SK-MEL-5 (cell line): ENCODE measurements around the gene PVALEF. TPM values are rescaled to one million over a fixed set of nuclear protein-coding genes. Genes with fewer than 3 reads are reported as not detected.
A peak's percentile ranks its signal among the peaks of the same experiment; 100 is the strongest.

Experiments
- DNase-seq: peaks from one replicate; pipeline ENCODE4 v3.0.0-alpha.2; 2016; ENCODE audit warnings: low read depth, low spot score
- in situ Hi-C: cut with HindIII; loops from 2 replicates; pipeline ENCODE4 v1.10.0; 2016; ENCODE audit warnings: low sequenced_read_pairs, high pct_unique_total_duplicates, low pct_unique_long_range_greater_than_20kb
- total RNA-seq: library from RNA; depleted of rRNA; stranded (reverse); fragments of >200 nt; shearing (Covaris generic); gene quantifications from 2 replicates; pipeline ENCODE4 v1.2.3, GENCODE V29; 2014

Gene PVALEF
- total RNA-seq, 1 experiment from 2014 or later = not detected

GRCh38 chr17:81126281-81127132, 38.8 kb upstream of the PVALEF start:
- in situ Hi-C loops = no loop called here
- DNase-seq = no peak

- DNase-seq = no peak
Observed at GRCh38 chr17:81127133-81127455, 38.2 kb upstream of the PVALEF start.

DNA sequence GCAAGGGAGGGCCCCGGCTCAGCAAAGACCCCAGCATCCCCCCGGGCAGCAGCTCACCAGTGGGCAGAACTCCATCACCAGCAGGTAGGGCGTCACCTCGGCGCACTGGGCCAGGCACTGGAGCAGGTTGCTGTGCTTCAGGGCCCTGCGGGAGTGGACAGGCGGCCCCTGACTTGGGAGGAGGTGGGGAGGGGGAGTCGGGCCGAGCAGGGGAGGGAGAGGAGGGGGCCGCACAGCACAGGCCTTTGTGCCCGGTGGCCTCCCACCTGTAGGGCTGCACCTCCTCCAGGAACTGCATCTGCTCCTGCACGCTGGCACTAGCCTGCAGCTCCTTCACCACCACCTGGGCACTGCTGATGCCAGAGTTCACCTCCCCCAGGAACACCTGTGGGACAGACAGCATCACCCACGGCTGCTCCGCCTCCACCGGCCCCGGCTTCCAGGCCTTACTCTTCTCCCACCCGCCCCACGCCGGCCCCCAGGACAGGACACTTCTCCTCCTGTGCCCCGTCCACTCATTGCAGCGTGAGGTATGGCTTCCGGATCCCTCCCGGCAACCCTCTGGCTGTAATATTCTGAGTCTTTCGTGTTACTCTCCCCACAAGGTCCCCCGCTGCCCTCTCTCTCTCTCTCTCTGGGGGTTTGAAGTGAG, 37.7 kb upstream of the PVALEF start:
- DNase-seq = no peak
- in situ Hi-C loops = no loop called here

More at GRCh38 chr17:81127133-81127455, 38.2 kb upstream of the PVALEF start:
- in situ Hi-C loops = no loop called here

GRCh38 chr17:81128338-81128737, 37.0 kb upstream of the PVALEF start:
- in situ Hi-C loops = no loop called here
- DNase-seq = no peak

DNA sequence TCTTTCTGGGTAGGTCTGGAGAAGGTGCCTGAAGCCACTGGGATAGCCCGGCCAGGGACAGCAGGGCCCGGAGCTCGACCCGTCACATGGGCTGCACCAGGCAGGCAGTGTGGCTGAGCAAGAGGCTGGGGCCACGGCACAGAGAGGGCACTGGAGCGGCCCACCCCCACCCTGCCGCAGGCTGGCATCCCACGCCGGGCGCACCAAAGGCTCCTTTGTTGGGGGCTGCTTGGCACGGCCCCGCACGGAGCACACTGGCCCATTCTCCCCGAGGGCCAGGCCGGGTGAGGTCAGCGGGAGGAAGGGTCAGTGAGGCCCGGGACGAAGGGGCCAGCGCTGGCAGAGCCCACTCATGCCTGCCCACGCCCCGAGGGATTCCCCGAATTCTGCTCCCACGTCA, 36.5 kb upstream of the PVALEF start:
- in situ Hi-C loops = no loop called here
- peak; percentile 77 for DNase-seq

GRCh38 chr17:81129289-81129688, 36.0 kb upstream of the PVALEF start:
- in situ Hi-C loops = no loop called here
- DNase-seq = peak; percentile 45

GRCh38 chr17:81129711-81130367, 35.5 kb upstream of the PVALEF start:
- DNase-seq = no peak
- in situ Hi-C loops = no loop called here

DNA sequence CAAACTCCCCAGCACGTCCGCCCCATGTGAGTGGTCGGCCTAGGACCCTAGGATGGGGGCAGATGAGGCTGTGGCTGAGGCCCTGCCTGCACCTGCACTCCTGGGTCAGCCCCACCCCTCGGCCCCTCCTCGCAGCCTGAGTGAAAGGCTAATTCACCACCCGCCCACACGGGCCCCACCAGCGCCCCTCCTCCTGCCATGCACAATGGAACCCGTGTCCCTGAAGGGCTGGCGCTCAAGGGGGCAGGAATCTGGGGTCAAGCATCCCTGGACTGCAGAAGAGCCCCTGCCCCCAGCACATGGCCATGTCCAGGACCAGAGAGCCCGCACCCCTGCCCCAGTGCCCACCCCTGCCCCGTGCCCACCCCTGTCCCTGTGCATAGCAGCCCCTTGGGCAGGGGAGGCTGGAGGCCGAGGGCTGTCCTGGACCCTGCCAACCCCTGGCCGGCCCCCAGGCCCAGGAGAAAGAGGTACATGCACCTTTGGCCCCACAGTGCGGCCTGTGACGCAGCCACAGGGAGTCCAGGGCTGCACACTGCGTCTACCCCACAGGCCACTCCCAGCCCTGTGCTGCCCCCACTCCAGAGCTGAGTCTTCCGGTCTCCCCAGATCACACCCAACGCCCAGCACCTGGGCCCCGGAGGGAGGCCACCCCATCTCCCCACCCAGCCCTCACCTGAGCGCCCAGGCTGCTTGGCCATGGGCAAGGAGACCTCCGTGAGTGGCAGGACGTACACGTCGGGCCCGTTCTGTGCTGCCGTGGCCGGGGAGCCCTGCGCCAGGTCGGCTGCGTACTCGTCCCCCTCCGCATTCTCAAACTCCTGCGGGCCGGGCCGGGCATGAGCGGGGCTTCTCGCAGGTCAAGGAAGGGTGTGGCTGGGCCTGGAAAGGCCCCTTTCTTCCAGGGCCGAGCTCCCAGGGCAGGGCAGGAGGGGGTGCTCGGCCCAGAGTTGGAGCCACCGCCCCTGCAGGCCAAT, 34.6 kb upstream of the PVALEF start:
- in situ Hi-C loops = no loop called here
- DNase-seq = no peak

DNA sequence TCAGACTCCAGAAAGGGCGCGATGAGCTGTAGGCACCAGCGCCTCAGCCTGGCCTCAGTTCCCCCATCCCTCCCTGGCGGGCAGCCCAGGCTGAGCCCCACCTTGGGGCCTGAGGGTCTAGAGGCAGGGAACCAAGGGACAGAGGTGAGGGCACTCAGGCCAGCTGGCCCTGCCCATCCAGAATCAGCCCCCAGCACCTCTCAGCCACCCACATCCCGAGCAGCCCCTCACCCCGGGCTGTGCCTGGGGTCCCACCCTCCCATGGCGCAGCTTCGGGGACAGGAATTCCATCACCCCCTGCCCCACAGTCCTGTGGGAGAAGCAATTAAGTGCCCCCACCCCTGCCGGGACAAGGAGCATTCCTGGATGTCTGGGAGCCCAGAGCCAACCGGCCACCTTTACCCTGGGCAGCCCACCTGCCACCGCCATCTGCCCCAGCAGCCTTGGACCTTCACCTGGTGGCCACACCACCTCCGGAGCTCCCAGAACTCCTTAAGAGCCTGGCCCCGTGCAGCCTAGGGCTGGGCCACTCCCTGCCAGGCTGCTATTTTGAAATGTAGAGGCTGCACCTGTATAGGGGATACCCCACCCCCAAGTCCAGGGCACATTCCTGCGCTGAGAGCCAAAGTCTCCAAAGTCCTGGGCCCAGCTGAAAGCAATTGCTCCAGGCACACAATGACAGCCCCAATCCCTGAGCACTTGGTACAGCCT, 33.7 kb upstream of the PVALEF start:
- DNase-seq = no peak
- in situ Hi-C loops = no loop called here

GRCh38 chr17:81132197-81132540, 33.1 kb upstream of the PVALEF start:
- no peak for DNase-seq
- in situ Hi-C loops = no loop called here

- in situ Hi-C loops = no loop called here
Observed at GRCh38 chr17:81132770-81133723, 32.3 kb upstream of the PVALEF start.

GRCh38 chr17:81134064-81134781, 31.1 kb upstream of the PVALEF start:
- in situ Hi-C loops = no loop called here
- no peak for DNase-seq

More at GRCh38 chr17:81132770-81133723, 32.3 kb upstream of the PVALEF start:
- no peak for DNase-seq

DNA sequence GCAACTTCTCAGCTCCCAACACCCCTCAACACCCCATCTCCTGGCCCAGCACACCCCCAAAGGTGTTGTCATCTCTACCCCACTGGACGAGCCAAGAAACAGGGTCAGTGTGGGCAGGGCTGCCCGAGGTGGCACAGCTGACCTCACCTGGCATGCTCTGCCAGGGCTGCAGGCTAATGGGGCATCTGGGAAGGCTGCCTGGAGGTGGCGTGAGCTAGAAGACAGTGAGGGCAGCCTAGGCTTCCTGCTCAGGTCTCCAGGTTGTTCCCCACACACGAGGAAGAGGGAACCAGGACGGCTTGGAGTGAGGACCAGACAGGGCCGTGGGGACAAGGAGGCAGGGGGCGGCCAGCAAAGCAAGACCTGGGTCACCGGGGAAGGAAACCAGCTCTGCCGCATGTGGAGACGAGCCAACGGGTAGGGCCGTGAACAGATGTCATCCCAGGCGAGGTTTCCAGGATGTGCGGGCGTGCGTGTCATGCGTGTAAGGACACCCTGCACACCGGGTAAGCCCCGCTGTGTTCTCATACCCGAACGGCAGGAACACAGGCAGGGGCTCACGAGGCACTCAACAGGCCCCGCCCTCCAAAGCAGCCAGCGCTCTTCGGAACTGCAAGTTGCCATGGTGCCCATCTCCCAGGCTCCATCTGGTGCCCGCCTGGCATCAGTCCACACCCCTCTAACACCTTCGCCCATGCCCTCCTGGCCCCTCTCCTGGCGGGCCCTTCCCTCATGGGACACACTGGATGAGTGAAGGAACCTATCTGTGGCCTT, 29.6 kb upstream of the PVALEF start:
- DNase-seq = no peak
- in situ Hi-C loops = no loop called here

DNA sequence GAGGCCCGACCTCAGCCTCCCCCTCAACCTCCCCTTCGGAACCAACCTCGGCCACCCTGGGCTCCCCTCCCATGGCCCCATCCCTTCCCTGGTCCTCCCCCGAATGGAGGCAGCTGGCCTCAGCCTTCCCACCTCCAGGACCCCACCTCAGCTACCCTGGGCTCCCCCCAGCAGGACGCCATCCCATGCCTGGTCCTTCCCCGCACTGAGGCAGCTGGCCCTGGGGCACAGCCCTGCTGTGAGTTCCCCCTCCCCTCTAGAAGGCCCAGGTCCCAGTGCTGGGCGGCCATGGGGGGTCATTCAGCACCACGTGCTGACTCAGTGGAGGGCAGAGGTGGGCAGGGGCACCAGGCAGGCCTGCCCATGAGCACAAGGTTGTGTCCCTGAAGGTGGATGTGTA, 28.9 kb upstream of the PVALEF start:
- in situ Hi-C loops = no loop called here
- no peak for DNase-seq

GRCh38 chr17:81137248-81137647, 28.1 kb upstream of the PVALEF start:
- no peak for DNase-seq
- in situ Hi-C loops = no loop called here
